Adrenal gland (tissue), 5 donors: ENCODE measurements around the gene PRSS21.

ENCODE experiments used
- CTCF ChIP-seq, 6 experiments: fragments of 450-650 bp in 4 of 6; fragments of 200-600 bp in 2 of 6; sonication (generic) in 1 of 6; IDR thresholded peaks; 1 replicate in 5 of 6; 2 replicates in 1 of 6; pipeline versions ENCODE4 v1.5.1 to v1.8.0; 2016 to 2021; ENCODE audit warnings: antibody characterized with exemption in 6 of 6, mild to moderate bottlenecking in 2 of 6, moderate library complexity in 1 of 6
- POLR2A ChIP-seq, 2 donors: fragments of 450-650 bp; IDR thresholded peaks; one replicate each; pipeline ENCODE4 v1.6.1; 2017; ENCODE audit warnings: antibody characterized with exemption in 2 of 2, mild to moderate bottlenecking in 2 of 2, moderate library complexity in 1 of 2
- donor health status: DM: no; HTN: no; CAD: no.

GRCh38 chr16:2826591-2827373 lies 9.7 kb downstream of the PRSS21 start:
- TF ChIP-seq POLR2A (IDR thresholded peaks at IDR 0.05) (no peak), CTCF (IDR thresholded peaks at IDR 0.05) (no peak)
